HepG2 (cell line): ENCODE data around the gene ADAT3. TPM values are rescaled to one million over a fixed set of nuclear protein-coding genes. Genes with fewer than 3 reads are reported as not detected.

Experiments
- E2F1 ChIP-seq: sonication (generic); formaldehyde crosslinking; IDR thresholded peaks from 2 replicates; pipeline ENCODE4 v1.5.0; 2020; ENCODE audit warnings: missing genetic modification reagents
- HINFP ChIP-seq: sonication (generic); formaldehyde crosslinking; IDR thresholded peaks from 2 replicates; pipeline ENCODE4 v1.4.0; 2020; ENCODE audit warnings: low read depth, mild to moderate bottlenecking, missing genetic modification reagents
- MEIS1 ChIP-seq: sonication (generic); formaldehyde crosslinking; IDR thresholded peaks from 2 replicates; pipeline ENCODE4 v1.9.0; 2021; ENCODE audit warnings: mild to moderate bottlenecking, missing genetic modification reagents, moderate library complexity, borderline replicate concordance
- RXRA ChIP-seq: sonication (generic); formaldehyde crosslinking; IDR thresholded peaks from 2 replicates; pipeline ENCODE4 v1.5.1; 2020; ENCODE audit warnings: missing genetic modification reagents
- TBX2 ChIP-seq: sonication (generic); formaldehyde crosslinking; IDR thresholded peaks from 2 replicates; pipeline ENCODE4 v1.5.0; 2020; ENCODE audit warnings: missing genetic modification reagents, mild to moderate bottlenecking, borderline replicate concordance
- TFDP1 ChIP-seq: IDR thresholded peaks from 2 replicates; pipeline ENCODE4 v1.6.1; 2016; ENCODE audit warnings: missing compliant biosample characterization, missing genetic modification reagents, borderline replicate concordance
- ZNF143 ChIP-seq: sonication (generic); formaldehyde crosslinking; IDR thresholded peaks from 2 replicates; pipeline ENCODE4 v1.4.0; 2020; ENCODE audit warnings: missing genetic modification reagents
- ZNF251 ChIP-seq: sonication (generic); formaldehyde crosslinking; IDR thresholded peaks from 2 replicates; pipeline ENCODE4 v1.9.0; 2021; ENCODE audit warnings: mild to moderate bottlenecking, missing genetic modification reagents
- ZNF3 ChIP-seq: IDR thresholded peaks from 2 replicates; pipeline ENCODE4 v1.7.0; 2017; ENCODE audit warnings: inconsistent platforms
- ZNF414 ChIP-seq: sonication (generic); formaldehyde crosslinking; IDR thresholded peaks from 2 replicates; pipeline ENCODE4 v1.5.0; 2020; ENCODE audit warnings: missing genetic modification reagents
- ZNF510 ChIP-seq: sonication (generic); formaldehyde crosslinking; IDR thresholded peaks from 2 replicates; pipeline ENCODE4 v1.4.0; 2020; ENCODE audit warnings: low read depth, mild to moderate bottlenecking, missing genetic modification reagents
- polyA plus RNA-seq, 8 experiments: library from polyadenylated mRNA; depleted of rRNA in 3 of 8; stranded (reverse) in 7 of 8; unstranded in 1 of 8; fragments of >200 nt; fragmentation: Illumina TruSeq in 4 of 8; extraction: Trizol in 4 of 8; gene quantifications; 2 replicates each; pipeline versions ENCODE4 v1.2.1 to v1.2.3, GENCODE V29; 2011 to 2016; ENCODE audit warnings: low read depth in 4 of 8, missing spikeins in 1 of 8, mixed read lengths in 1 of 8; ENCODE audit not compliant: insufficient read depth in 1 of 8
- total RNA-seq, 5 experiments: library from RNA; depleted of rRNA; stranded (reverse); fragments of >200 nt; fragmentation: Illumina TruSeq; extraction: Trizol; gene quantifications; 2 replicates each; pipeline ENCODE4 v1.2.3, GENCODE V29; 2016; ENCODE audit warnings: low read depth in 1 of 5
- TF ChIP-seq, protein P1 (sequence below): sonication (generic); formaldehyde crosslinking; IDR thresholded peaks from 2 replicates; pipeline ENCODE4 v1.4.0; 2020; ENCODE audit warnings: missing genetic modification reagents
- TF ChIP-seq, protein P2 (sequence below): sonication (generic); formaldehyde crosslinking; IDR thresholded peaks from 2 replicates; pipeline ENCODE4 v1.8.1; 2023; ENCODE audit warnings: mild to moderate bottlenecking, moderate library complexity, missing genetic modification reagents
- TF ChIP-seq, protein P3 (sequence below): sonication (generic); formaldehyde crosslinking; IDR thresholded peaks from 2 replicates; pipeline ENCODE4 v1.9.0; 2021; ENCODE audit warnings: missing genetic modification reagents, borderline replicate concordance
- TF ChIP-seq, protein P4 (sequence below): sonication (generic); formaldehyde crosslinking; IDR thresholded peaks from 2 replicates; pipeline ENCODE4 v1.4.0; 2020; ENCODE audit warnings: missing genetic modification reagents, low read depth, mild to moderate bottlenecking, borderline replicate concordance

Gene ADAT3
- total and polyA plus RNA-seq, 2 of the 13 experiments (the other 11 are each of a cell fraction or from before 2014, with no cell fraction given) = 0.95 to 3.5 TPM

DNA sequence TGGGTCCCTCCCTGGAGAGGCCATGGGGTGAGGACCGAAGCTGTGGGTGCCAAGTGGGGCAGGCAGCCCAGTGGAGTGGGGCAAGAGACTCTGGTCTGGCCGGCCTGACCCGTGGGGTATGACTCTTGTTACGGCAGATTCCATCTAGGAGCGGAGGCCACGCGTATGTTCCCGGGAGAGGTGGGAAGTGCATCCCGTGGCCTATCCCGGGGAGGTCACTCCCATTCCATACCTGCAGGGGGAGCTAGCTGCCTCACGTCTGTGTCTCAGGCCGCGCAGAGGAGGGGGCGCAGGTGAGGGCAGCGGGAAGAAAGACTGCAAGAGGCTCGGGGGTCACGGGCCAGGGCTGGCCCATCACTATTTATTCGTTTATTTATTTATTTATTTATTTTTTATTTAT, 40.7 kb downstream of the ADAT3 start (continued):
- TF ChIP-seq, protein P1, sequence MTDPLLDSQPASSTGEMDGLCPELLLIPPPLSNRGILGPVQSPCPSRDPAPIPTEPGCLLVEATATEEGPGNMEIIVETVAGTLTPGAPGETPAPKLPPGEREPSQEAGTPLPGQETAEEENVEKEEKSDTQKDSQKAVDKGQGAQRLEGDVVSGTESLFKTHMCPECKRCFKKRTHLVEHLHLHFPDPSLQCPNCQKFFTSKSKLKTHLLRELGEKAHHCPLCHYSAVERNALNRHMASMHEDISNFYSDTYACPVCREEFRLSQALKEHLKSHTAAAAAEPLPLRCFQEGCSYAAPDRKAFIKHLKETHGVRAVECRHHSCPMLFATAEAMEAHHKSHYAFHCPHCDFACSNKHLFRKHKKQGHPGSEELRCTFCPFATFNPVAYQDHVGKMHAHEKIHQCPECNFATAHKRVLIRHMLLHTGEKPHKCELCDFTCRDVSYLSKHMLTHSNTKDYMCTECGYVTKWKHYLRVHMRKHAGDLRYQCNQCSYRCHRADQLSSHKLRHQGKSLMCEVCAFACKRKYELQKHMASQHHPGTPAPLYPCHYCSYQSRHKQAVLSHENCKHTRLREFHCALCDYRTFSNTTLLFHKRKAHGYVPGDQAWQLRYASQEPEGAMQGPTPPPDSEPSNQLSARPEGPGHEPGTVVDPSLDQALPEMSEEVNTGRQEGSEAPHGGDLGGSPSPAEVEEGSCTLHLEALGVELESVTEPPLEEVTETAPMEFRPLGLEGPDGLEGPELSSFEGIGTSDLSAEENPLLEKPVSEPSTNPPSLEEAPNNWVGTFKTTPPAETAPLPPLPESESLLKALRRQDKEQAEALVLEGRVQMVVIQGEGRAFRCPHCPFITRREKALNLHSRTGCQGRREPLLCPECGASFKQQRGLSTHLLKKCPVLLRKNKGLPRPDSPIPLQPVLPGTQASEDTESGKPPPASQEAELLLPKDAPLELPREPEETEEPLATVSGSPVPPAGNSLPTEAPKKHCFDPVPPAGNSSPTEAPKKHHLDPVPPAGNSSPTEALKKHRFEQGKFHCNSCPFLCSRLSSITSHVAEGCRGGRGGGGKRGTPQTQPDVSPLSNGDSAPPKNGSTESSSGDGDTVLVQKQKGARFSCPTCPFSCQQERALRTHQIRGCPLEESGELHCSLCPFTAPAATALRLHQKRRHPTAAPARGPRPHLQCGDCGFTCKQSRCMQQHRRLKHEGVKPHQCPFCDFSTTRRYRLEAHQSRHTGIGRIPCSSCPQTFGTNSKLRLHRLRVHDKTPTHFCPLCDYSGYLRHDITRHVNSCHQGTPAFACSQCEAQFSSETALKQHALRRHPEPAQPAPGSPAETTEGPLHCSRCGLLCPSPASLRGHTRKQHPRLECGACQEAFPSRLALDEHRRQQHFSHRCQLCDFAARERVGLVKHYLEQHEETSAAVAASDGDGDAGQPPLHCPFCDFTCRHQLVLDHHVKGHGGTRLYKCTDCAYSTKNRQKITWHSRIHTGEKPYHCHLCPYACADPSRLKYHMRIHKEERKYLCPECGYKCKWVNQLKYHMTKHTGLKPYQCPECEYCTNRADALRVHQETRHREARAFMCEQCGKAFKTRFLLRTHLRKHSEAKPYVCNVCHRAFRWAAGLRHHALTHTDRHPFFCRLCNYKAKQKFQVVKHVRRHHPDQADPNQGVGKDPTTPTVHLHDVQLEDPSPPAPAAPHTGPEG (CRISPR knock-in tag) = no peak
- TF ChIP-seq RXRA (CRISPR knock-in tag) (no peak), ZNF510 (CRISPR knock-in tag) (no peak), TFDP1 (CRISPR knock-in tag) (no peak), ZNF414 (CRISPR knock-in tag) (no peak), ZNF3 (CRISPR knock-in tag) (no peak), E2F1 (CRISPR knock-in tag) (no peak), MEIS1 (CRISPR knock-in tag) (no peak), ZNF143 (CRISPR knock-in tag) (no peak), ZNF251 (no peak), TBX2 (no peak), HINFP (no peak)
- TF ChIP-seq, protein P2, sequence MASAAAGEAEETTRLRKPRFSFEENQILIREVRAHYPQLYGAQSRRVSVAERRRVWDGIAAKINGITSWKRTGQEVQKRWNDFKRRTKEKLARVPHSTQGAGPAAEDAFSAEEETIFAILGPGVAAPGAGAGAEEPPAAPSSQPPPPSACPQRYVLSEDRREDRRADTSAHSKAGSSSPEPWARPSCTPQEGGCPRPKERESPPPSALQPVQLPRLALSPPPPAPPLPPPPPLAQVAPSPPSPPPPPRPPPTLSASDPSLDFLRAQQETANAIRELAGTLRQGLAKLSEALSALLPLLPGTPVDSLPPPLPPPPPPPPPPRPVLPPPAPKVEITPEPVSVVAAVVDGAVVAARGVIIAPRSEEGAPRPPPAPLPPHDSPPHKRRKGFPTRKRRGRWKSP = no peak
- TF ChIP-seq, protein P3, sequence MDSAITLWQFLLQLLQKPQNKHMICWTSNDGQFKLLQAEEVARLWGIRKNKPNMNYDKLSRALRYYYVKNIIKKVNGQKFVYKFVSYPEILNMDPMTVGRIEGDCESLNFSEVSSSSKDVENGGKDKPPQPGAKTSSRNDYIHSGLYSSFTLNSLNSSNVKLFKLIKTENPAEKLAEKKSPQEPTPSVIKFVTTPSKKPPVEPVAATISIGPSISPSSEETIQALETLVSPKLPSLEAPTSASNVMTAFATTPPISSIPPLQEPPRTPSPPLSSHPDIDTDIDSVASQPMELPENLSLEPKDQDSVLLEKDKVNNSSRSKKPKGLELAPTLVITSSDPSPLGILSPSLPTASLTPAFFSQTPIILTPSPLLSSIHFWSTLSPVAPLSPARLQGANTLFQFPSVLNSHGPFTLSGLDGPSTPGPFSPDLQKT (CRISPR knock-in tag) = no peak
- TF ChIP-seq, protein P4, sequence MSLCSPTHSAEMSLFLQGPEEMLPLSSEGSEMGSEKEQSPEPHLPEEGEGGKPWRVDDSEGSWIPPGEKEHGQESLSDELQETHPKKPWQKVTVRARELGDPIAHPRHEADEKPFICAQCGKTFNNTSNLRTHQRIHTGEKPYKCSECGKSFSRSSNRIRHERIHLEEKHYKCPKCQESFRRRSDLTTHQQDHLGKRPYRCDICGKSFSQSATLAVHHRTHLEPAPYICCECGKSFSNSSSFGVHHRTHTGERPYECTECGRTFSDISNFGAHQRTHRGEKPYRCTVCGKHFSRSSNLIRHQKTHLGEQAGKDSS = no peak
